GM21717 (cell line): ENCODE measurements around the gene SNAI1.
"Not testable (repeated sequence)": the region's sequence is repeated elsewhere in the genome, so short reads cannot be mapped to it uniquely, and the experiment has no call there.

Experiments used
- ATAC-seq: cut with Tn5 transposase; IDR thresholded peaks from one replicate; pipeline ENCODE4 v1.9.1; 2021; ENCODE audit warnings: mild to moderate bottlenecking, moderate library complexity; ENCODE audit not compliant: unreplicated experiment

The SNAI1 gene

DNA sequence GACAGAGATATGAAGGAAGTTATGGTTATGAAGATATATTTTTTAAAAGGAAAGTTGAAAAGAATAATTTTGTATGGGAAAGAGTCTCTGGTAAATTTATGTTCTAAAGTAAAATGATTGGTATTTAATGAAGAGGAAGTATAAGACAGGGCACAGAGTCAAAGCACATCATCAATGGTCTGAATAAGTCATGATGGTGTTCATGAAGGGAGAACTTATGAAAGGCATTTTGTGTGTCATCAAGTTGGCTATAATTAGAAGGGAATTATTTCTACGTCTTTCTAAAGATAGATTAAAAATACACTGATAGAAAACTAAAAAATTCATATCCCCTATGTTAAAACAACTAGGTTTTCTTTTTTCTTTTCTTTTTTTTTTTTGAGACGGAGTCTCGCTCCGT lies 21.4 kb upstream of the SNAI1 start:
- no peak for ATAC-seq

DNA sequence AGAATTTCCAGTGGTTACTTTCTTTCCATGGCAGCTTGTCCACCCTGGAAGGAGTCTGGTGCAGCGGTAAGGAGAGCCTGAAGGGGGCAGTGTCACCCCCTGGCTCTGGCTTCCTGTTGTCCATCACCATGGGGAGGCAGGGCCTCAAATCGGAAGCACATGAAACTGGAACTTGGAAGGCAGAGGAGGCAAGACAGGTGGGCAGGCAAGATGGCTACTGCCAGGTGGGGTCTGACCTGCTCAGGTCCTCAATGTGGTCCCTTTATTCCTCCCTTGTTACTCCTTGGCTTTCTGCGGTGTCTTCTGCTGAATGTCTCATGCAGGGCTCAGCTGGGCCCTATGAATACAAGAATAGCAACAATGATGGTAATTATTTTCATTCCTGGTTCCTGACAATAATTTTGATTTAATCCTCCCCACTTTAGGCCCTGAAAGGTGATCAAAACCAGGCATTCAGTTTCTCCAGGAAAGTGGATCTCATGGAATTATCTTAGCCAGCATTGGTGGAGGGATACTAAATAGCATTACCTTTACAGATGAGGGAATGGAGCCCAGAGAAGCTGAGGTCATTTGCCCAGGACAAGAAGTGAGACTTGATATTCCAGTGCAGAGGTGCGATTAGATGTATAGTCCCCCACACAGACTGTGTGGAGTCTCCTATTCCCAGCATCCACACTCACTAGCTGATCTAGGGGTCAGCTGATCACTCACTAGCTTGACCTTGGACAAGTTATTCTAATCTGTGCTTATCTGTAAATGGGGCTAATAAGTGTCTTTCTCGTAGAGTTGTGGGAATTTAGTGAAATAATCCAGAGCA lies 17.6 kb upstream of the SNAI1 start:
- no peak for ATAC-seq

DNA sequence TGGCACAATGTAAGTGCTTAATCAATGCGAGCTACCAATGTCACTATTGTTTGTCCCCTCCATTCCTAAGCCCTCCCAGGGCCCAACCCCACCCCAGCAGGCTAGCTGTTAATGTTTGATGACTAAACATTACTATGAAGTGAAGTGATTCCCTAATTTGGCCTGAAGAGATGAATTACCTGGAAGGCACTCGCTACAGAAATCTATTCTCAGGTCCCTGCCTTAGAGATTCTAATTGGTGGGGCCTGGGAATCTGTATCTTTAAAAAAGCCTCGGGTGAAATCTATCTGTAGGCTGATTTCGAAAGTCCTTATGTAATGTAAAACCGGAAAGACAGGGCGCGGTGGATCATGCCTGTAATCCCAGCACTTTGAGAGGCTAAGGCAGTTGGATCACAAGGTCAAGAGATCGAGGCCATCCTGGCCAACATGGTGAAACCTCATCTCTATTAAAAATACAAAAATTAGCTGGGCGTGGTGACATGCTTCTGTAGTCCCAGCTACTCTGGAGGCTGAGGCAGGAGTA lies 16.9 kb upstream of the SNAI1 start:
- ATAC-seq = no peak

DNA sequence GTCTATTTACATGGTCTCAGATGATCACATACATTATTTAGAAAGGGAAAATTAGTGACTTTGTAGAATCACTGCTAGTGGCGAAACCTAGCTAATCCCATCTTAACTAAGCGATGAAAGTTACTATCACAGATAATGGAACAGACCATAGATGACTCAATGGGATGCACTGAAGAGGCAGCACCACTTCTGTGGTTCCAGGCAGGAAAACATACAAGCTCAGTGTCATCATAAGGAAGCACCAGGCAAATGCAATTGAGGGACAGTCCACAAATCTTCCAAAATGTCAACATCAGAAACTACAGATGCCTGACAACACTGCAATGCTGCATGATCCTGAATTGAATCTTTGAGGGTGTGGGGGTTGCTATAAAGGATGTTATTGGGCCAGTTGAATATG lies 15.9 kb upstream of the SNAI1 start:
- ATAC-seq = no peak

DNA sequence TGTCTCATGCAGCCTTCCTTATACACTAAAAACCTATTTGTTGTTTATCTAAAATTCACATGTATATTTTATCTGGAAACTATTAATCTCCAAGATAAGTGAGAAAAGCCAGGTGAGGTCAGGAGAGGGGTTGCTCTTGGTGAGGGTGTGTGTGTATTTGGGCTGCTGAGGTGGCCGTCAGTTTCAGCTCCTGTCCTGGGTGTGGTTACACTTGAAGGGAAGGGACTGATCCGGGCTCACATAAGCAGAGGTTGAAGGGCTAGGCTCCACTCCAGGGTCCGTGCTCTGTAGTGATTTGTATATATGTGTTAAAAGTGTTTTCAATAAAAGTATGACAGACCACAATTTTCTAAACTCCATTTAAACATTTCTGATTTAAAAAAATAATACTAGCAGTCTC lies 13.5 kb upstream of the SNAI1 start:
- ATAC-seq = no peak

GRCh38 chr20:49969946-49970345 lies 12.8 kb upstream of the SNAI1 start:
- ATAC-seq = no peak

- ATAC-seq = no peak
Measured at GRCh38 chr20:49970498-49970897, 12.3 kb upstream of the SNAI1 start.

DNA sequence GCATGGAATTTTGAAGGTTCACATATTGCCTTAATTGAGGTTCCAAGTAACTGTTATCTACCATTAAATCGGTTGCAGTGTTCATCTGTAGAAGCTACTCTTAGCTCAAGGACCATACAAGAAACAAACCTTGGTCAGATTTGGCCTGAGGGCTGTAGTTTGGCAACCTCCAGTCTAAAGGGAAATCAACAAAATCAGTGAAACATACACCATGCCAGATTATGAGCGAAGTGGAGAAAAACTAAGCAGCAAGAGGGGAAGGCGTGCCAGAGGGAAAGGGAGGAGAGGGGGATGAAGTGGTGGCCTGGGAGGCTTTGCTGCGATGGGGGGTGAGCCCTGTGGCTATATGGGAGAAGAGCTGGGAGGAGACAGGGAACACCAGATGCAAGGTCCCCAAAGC lies 8.8 kb upstream of the SNAI1 start:
- no peak for ATAC-seq

- no peak for ATAC-seq
Measured at GRCh38 chr20:49976542-49976941, 6.2 kb upstream of the SNAI1 start.

- not testable (repeated sequence) for ATAC-seq
Measured at GRCh38 chr20:49977740-49978139, 5.0 kb upstream of the SNAI1 start.

- no peak for ATAC-seq
Measured at GRCh38 chr20:49978685-49979029, 4.1 kb upstream of the SNAI1 start.

DNA sequence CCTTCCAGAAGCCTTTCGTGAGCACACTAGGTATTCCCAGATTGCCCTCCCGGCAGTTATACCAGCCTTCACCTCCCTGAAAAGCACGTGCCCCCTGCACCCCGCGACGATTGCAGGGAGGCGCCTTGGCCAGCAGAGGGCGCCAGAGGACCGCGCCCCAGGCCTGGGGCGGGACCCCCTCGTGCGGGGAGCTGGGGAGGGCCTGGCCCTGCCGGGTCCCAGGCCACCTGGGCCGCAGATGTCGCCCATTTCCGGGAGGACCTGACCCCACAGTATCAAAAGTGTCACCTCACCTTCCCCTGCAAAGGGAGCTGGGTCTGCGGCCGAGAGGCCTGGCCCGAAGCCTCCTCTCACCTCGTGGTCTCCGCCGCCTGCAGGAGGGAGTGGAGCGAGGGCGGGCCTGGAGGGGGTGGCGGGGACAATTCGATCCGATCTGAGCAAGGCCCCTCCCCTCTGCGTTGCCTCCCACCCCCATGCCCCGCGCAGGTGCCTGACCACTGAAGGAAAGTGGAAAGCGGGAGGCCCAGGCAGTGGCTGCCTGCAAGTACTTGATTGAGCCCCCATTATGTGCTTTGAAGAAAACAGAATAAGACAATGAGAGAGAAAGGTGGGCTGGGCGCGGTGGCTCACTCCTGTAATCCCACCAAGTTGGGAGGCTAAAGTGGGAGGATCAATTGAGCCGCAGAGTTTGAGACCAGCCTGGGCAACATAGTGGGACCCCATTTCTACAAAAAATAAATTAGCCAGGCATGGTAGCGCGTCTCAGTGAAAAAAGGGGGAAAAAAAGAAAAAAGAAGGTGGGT lies 3.5 kb upstream of the SNAI1 start:
- no peak for ATAC-seq

DNA sequence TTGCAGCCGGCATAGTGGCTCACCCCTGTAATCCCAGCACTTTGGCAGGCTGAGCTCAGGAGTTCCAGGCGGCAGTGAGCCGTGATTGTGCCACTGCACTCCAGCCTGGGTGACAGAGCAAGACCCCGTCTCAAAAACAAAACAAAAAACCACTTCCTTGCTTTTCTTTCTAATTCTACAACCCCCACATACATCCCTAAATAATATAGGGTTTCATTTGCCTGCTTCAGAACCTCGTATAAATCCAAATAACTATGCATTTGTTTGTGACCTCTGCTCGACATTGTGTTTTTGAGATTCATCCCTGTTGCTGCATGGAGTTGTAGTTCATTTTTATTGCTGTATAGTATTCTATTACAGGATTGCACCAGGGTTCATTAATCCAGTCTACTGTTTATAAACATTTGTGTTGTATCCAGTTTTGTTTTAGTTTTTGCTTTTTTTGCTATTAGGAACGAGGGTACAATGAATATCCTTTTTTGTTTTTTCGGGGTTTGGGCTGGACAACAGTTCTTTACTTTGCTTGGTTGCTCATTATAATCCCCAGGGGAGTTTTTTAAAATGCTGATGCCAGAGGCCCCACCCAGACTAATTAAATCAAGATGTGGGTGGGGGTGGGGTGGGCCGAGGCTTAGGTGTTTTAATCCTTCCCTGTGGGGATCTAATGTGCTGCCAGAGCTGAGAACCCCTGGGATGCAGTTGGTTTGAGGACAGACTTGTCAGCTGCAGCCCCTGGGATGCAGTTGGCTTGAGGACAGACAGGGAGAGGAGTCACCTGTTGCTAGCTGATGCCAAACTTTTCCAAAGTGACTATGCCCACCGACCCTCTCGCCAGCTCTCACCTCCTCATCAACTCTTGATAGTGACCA lies 2.4 kb upstream of the SNAI1 start:
- no peak for ATAC-seq

GRCh38 chr20:49981218-49982071 lies 1.3 kb upstream of the SNAI1 start:
- no peak for ATAC-seq

DNA sequence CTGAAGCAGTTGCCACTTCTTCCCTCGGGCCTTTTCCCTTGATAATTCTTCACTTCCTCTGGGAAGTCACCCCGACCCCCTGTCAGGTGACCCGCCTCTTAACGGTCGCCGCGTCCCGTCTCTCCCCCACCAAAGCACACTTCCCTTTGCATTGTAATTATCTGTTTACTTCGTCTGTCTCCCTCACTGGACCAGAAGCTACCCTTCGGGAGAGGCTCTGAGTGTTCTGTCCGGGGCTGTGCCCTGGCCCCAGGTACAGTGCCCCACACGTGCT lies 771 bp upstream of the SNAI1 start:
- no peak for ATAC-seq

GRCh38 chr20:49983123-49983847 lies 505 bp downstream of the SNAI1 start:
- ATAC-seq = no peak

DNA sequence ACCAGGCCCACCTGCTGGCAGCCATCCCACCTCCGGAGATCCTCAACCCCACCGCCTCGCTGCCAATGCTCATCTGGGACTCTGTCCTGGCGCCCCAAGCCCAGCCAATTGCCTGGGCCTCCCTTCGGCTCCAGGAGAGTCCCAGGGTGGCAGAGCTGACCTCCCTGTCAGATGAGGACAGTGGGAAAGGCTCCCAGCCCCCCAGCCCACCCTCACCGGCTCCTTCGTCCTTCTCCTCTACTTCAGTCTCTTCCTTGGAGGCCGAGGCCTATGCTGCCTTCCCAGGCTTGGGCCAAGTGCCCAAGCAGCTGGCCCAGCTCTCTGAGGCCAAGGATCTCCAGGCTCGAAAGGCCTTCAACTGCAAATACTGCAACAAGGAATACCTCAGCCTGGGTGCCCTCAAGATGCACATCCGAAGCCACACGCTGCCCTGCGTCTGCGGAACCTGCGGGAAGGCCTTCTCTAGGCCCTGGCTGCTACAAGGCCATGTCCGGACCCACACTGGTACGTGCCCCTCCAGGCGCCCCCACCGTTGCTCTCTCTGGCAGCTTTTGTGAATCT lies 1.1 kb downstream of the SNAI1 start:
- no peak for ATAC-seq

GRCh38 chr20:49984426-49985153 lies 1.8 kb downstream of the SNAI1 start:
- ATAC-seq = no peak

- no peak for ATAC-seq
Measured at GRCh38 chr20:49985157-49985556, 2.4 kb downstream of the SNAI1 start.
